Amniotic stem cell (primary cell): ENCODE data around the gene ZBTB17.
"Not testable (repeated sequence)": the region's sequence is repeated elsewhere in the genome, so short reads cannot be mapped to it uniquely, and the experiment has no call there.

Experiments
- DNase-seq: peaks from one replicate; lab custom pipeline; 2025; lab: John Stamatoyannopoulos, UW

ZBTB17 gene

GRCh38 chr1:15988856-15989736 is 13.2 kb upstream of the ZBTB17 start:
- DNase-seq = no peak

GRCh38 chr1:15985611-15986297 is 9.9 kb upstream of the ZBTB17 start:
- no peak for DNase-seq

DNA sequence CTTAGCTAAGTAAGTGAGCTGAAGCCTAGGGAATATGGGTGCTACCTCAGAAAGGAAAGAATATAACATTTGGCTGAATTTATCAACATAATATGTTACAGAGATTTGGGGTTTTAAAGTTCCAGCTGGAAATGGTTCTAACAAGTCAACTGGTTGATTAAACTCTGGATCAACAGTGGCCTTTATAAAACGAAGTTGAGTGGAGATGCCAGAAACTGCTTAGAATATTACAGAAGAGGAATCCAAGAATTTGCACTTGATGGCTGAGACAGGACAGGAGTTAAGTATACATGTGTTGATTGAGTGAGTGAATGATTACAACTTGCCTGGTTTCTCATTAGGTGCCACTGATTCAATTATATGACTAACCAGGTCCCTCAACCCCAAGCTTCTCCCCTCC is 7.4 kb upstream of the ZBTB17 start:
- no peak for DNase-seq

GRCh38 chr1:15981679-15982078 is 5.8 kb upstream of the ZBTB17 start:
- no peak for DNase-seq

DNA sequence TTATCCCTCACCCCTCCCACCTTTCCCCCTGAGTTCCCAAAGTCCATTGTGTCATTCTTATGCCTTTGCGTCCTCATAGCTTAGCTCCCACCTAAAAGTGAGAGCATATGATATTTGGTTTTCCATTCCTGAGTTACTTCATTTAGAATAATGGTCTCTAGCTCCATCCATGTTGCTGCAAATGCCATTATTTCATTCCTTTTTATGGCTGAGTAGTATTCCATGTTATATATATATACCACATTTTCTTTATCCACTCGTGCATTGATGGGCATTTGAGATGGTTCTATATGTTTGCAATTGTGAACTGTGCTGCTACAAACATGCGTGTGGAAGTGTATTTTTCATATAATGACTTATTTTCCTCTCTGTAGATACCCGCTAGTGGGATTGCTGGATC is 2.0 kb upstream of the ZBTB17 start:
- not testable (repeated sequence) for DNase-seq

DNA sequence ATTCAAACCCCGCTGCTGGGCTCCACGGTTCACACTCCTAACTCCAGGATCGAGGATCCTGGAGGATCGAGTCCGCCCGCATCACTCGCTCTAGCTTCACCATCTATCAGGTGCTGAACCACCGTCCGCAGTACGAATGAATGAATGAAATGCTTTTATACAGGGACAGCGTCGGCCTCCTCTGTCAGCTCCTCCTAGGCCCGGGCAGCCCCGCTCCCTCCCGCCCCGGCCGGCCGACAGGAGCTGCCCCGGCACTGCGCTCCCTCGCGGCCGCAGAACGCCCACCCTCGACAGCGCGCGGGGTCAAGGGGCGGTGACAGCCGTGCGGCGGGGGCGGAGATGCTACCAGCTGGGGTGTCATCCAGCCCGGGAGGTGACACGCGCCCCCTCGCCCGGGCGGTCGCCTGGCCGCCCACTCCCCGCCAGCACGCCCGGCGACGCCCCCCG is 520 bp downstream of the ZBTB17 start:
- no peak for DNase-seq

GRCh38 chr1:15974855-15975254 is 1.0 kb downstream of the ZBTB17 start:
- DNase-seq = no peak

GRCh38 chr1:15973772-15974171 is 2.1 kb downstream of the ZBTB17 start:
- no peak for DNase-seq

DNA sequence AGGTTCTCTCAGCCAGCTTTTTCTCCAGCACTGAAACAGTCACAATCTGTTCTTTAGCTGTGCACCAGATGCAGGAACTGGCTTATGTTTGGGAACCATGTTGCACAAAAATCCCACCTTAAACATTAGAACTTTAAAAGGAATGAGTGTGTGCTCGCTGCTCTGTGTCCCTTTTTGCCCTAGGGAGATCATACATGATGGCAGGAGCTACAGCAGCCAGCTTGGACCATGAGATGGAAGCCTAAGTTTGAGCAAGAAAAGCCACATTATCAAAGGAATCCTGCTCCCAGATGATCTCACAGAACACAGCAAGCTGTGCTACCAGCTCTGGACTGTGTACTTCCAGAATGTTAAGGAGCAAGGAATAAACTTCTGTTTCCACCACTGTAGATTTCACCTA is 3.5 kb downstream of the ZBTB17 start:
- DNase-seq = no peak

DNA sequence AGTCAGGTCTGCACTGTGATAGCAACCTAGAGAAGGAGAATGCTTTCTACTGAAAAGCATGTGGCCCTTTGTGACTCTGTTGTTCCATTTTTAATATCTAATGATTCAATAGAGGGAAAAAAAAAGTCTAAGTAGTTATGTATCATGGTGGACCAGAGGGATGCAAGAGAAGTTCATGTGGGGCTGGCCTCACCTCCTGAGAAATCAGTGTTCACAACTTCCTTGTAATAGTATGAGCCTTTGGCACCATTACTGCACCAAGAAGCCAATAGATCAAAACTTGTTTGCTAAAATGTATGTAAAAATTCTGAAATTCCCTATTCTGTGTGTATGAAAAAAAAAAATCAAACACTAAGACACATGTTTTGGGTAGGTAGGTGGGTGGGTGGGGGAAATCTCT is 5.0 kb downstream of the ZBTB17 start:
- DNase-seq = no peak

DNA sequence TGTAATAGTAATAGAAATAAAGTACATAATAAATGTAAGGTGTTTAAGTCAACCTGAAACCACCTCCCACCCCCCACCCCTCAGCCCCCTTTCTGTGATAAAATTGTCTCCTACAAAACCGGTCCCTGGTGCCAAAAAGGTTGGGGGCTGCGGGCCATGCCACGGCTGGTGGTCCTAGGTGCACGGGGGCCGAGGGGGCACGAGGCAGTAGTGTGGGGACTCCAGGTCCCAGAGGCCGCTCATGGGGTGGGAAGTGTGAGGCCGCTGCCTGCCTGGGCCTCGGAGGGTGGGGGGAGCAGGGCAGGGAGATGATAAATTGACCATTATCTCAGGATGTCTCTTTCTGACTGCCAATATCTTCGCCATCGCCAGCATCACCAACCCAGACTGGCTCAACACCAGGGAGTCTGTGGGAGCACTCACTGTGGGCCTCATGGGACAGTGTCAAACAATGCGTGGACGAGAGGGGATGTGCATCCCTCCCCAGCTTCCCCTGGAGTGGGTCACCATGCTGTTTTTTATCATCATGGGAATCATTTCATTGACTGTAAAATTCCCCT is 6.5 kb downstream of the ZBTB17 start:
- no peak for DNase-seq

DNA sequence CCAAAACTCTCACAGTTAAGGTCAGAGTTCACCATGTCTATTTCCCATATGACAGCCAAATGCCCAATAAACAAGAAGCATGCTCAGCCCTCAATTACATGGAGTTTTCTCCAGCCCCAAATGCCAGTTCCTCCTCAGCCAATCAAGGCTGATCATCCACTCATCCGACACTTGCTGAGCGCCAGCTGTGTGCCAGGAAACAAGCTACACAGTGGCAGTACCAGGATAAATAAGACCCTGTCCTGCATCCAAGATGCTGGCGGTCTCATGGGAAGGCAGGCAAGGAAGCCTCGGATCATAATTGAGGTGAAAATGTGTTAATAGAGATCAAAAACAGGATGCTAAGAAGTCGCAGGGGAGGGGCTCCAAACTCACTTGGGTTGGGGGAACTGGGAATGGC is 7.7 kb downstream of the ZBTB17 start:
- no peak for DNase-seq

DNA sequence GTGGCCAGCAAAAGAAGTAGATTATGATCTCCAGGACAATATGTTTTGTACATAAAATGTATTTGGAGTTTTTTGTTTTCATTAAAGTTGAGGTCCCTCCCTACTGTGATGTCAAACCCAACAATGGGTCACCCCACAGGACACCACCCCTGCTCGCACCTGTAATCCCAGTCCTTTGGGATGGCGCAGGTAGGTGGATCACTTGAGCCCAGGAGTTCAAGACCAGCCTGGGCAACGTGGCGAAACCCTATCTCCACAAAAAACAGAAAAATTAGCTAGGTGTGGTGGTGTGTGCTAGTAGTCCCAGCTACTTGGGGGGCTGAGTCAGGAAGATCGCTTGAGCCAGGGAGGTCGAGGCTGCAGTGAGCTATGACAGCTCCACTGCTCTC is 9.0 kb downstream of the ZBTB17 start:
- no peak for DNase-seq

DNA sequence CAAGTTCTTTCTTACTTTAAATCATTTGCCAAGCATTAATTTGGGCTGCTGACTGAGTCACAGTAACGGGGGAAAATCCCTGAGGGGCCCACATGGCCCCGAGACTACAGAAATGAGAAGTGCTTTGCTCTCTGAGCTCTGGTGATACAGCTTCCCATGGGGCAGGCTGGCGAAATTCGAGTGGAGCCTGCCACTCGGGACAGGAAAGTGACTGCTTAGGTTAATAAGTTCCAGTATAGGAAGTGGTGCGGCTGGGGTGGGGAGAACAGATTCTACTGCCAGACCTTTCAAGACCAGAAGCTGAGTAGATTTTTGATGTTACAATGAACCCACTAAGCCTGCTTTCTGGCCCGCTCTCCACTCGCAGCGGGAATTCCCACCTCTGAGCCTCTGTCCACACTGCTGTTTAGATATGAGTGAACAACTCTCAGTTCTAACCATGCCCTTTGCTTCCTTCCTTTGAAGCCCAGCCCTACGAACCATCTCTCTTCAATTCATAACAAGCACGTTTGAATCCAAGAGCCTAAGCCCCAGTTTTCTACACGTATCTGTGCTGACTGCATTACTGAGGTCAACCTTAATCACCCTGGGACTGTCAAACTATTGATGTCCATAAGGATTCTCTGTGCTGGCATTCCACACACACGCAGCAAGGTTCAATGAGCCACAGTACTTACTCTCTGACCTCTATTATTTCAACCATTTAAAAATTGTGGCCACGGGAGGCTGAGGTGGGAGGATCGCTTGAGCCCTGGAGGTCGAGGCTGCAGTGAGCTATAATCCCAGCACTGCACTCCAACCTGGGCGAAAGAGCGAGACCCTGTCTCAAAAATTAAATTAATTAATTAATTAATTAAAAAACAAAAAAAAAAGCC is 9.6 kb downstream of the ZBTB17 start:
- DNase-seq = no peak

DNA sequence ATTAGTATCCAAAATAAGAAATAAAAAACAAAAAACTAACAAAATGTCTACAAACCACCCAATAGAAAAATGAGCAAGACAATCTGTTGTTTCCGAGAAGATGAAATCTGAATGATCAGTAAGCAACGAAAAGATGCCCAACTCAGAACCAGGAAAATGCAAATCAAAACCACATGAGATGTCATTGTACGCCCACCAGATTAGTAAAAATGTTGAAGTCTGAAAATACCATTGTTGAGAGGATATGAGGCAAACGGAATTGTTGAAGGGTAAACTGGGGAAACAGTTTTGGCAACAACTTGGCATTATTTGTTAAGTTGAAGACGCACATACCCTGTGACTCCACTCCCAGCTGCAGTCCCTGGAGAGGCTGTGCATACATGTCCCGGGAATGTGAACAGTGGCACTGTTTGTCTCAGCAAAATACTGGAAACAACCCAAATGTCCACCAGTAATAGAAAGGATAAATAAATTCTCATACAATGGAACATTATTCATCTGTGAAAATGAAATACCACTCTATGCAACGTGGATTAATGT is 10.6 kb downstream of the ZBTB17 start:
- no peak for DNase-seq

DNA sequence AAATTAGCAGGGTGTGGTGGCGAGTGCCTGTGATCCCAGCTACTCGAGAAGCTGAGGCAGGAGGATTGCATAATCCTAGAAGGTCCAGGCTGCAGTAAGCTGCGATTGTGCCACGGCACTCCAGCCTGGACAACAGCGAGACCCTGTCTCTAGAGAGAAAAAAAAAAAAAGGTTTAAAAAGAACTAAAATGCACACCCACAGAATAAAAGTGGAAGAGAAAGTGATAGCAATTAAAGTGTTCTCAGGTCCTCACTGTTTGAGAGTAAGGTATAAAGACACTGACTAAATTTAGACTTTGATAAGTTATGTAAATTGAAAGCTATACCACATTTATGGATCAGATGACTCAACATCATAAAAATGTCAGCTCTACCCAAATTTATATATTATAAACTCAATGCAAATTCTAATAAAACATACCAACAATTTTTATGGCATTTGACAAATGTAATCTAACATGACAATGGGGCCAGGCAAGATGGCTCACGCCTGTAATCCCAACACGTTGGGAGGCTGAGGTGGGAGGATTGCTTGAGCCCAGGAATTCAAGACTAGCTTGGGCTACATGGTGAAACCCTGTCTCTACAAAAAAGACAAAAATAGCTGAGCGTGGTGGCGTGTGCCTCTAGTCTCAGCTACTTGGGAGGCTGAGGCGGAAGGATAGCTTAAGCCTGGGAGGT is 11.8 kb downstream of the ZBTB17 start:
- no peak for DNase-seq

DNA sequence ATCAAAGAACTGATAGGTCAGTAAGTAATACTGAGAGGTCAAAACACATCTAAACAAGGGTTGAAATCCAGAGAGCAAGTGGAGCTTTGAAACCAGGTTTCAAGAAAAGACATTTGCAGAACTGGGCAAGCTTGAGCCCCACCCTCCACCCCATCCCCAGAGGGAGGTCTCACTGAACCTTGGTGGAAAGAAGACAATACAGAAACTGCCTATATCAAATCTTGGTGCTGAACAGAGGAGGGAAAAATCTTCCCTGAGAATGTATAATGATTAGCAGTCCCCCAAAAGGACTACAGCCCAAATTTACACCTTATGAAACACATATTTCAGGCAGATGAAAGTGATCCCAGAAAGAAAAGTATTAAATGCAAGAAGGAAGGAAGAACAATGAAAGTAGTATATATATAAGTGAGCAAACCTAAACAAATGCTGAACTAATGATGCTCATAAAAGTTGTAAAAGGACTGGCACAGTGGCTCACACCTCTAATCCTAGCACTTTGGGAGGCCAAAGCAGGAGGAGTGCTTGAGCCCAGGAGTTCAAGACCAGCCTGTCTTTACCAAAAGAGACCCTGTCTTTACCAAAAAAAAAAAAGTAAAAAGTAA is 12.4 kb downstream of the ZBTB17 start:
- DNase-seq = no peak

GRCh38 chr1:15962671-15963362 is 13.1 kb downstream of the ZBTB17 start:
- no peak for DNase-seq

DNA sequence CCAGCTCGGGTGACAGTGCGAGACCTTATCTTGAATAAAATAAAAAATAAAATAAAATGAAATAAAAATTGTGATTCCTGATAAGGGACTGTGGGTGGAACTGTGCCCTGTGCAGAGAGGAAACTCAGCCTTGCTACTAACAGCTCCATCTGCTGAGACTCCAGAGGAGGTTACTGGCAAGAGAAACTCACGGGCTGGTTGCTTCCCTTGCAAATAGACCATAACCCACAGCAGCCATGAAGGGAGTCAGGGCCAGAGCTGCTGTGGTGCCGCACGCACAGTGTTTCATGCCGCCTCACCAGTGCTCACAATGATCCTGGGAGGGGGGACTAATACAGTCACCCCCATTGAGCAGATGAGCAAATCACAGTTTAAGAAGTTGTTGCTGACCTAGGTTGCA is 13.7 kb downstream of the ZBTB17 start:
- DNase-seq = no peak

DNA sequence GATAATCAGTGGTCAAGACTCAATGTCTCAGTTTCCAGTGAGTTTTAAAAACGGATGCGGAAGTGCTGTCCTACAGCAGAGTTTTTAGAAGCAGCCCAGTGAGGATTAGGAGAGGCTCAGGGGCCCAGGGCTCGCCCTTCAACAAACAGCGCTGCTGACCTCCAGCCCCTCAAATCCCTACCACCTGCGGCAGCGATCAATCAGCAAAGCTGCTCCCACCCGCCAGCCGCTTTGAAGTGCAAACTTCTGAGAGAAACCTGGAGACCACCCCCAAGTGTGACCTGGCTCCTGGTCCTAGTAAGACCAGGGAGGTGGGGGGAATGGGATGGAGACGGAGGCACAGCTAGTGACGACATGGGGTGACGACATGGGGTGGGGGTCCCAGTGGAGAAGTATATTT is 14.4 kb downstream of the ZBTB17 start:
- no peak for DNase-seq
